H1 (cell line): ENCODE data around the gene PTCH2. TPM values are rescaled to one million over a fixed set of nuclear protein-coding genes. Genes with fewer than 3 reads are reported as not detected.

ENCODE experiments used
- CTCF ChIA-PET: fragments of 300-600 bp; sonication (Branson Sonifier 250); formaldehyde crosslinking; loops from one replicate; lab custom pipeline; 2021; ENCODE audit not compliant: partially characterized antibody; lab: Charles Lee
- POLR2A ChIA-PET: fragments of 300-600 bp; sonication (Branson Sonifier 250); formaldehyde crosslinking; loops from one replicate; lab custom pipeline; 2021; ENCODE audit warnings: inconsistent platforms; ENCODE audit not compliant: partially characterized antibody; lab: Charles Lee
- DNase-seq, 2 experiments: peaks; one replicate each; pipeline versions ENCODE4 v3.0.0 to v3.0.0-alpha.2; 2010 to 2022; ENCODE audit warnings: low spot score in 2 of 2, low read depth in 1 of 2, mixed read lengths in 1 of 2
- FAIRE-seq: peaks from 2 replicates; lab custom pipeline; 2011; peaks lifted over from hg19 to GRCh38; lab: Jason Lieb, UNC
- H2AFZ ChIP-seq: 2 replicates; pipeline ENCODE4 v1.8.1; 2012; ENCODE audit warnings: low read length, inconsistent platforms
- H2AK5ac ChIP-seq: 2 replicates; pipeline ENCODE4 v1.6.1; 2013; ENCODE audit warnings: low read depth, low read length
- H2BK120ac ChIP-seq: replicated peaks from 2 replicates; pipeline ENCODE3; 2013; ENCODE audit warnings: low read depth, low read length, inconsistent platforms
- H2BK12ac ChIP-seq: 2 replicates; pipeline ENCODE4 v1.6.1; 2013; ENCODE audit warnings: low read depth, low read length
- H2BK15ac ChIP-seq: 2 replicates; pipeline ENCODE4 v1.6.1; 2013; ENCODE audit warnings: low read length
- H2BK20ac ChIP-seq: 2 replicates; pipeline ENCODE4 v1.6.1; 2013; ENCODE audit warnings: low read length
- H2BK5ac ChIP-seq: 2 replicates; pipeline ENCODE4 v1.6.1; 2013; ENCODE audit warnings: low read depth, low read length
- H3K14ac ChIP-seq: 2 replicates; pipeline ENCODE4 v1.6.1; 2013; ENCODE audit warnings: inconsistent platforms; ENCODE audit not compliant: insufficient read length
- H3K18ac ChIP-seq: 2 replicates; pipeline ENCODE4 v1.6.1; 2013; ENCODE audit warnings: low read length; ENCODE audit errors: extremely low read depth
- H3K23ac ChIP-seq: 2 replicates; pipeline ENCODE4 v1.6.1; 2013; ENCODE audit warnings: inconsistent platforms; ENCODE audit not compliant: insufficient read length
- H3K23me2 ChIP-seq: 2 replicates; pipeline ENCODE4 v1.6.1; 2013; ENCODE audit warnings: low read depth, low read length
- H3K27ac ChIP-seq: 2 replicates; pipeline ENCODE4 v1.6.1; 2011; ENCODE audit warnings: low read depth, low read length, inconsistent platforms
- H3K27me3 ChIP-seq, 4 experiments: replicated peaks in 1 of 4; 1 replicate in 1 of 4; 2 replicates in 3 of 4; pipeline versions ENCODE4 v1.6.1 to v1.8.1; 2011 to 2013; ENCODE audit warnings: low read length in 3 of 4, mild to moderate bottlenecking in 3 of 4, inconsistent platforms in 2 of 4, mixed read lengths in 2 of 4, moderate library complexity in 1 of 4; ENCODE audit not compliant: control insufficient read depth in 3 of 4, insufficient read depth in 3 of 4; ENCODE audit errors: extremely low read depth in 1 of 4
- H3K36me3 ChIP-seq, 4 experiments: 2 replicates each; pipeline versions ENCODE4 v1.6.1 to v1.8.1; 2011 to 2013; ENCODE audit warnings: mild to moderate bottlenecking in 4 of 4, low read length in 3 of 4, moderate library complexity in 2 of 4, control low read depth in 1 of 4, inconsistent platforms in 1 of 4; ENCODE audit not compliant: insufficient read depth in 4 of 4, control insufficient read depth in 2 of 4
- H3K4ac ChIP-seq: replicated peaks from 2 replicates; pipeline ENCODE3; 2013; ENCODE audit warnings: low read length, low read depth, mixed read lengths, inconsistent platforms; ENCODE audit not compliant: insufficient read length
- H3K4me1 ChIP-seq, 4 experiments: replicated peaks in 1 of 4; 1 replicate in 1 of 4; 2 replicates in 3 of 4; pipeline versions ENCODE4 v1.6.1 to v1.8.1; 2011 to 2013; ENCODE audit warnings: low read length in 3 of 4, inconsistent platforms in 2 of 4, mixed read lengths in 1 of 4; ENCODE audit not compliant: insufficient read depth in 4 of 4, control insufficient read depth in 3 of 4
- H3K4me2 ChIP-seq, 2 experiments: 2 replicates each; pipeline versions ENCODE4 v1.6.1 to v1.8.1; 2011 to 2013; ENCODE audit warnings: low read depth in 2 of 2, low read length in 2 of 2, control low read depth in 1 of 2, inconsistent platforms in 1 of 2, mild to moderate bottlenecking in 1 of 2; ENCODE audit not compliant: insufficient read depth in 1 of 2
- H3K4me3 ChIP-seq, 4 experiments: fragments of 200-600, 300-600 bp in 1 of 4; sonication (generic), shearing (Covaris generic), sonication (Bioruptor Twin) in 1 of 4; 2 replicates each; pipeline versions ENCODE4 v1.5.1 to v1.8.1; 2011 to 2016; ENCODE audit warnings: low read length in 4 of 4, low read depth in 3 of 4, control low read depth in 2 of 4, inconsistent platforms in 2 of 4, mild to moderate bottlenecking in 2 of 4, mixed read lengths in 1 of 4, moderate library complexity in 1 of 4; ENCODE audit not compliant: insufficient read depth in 2 of 4; ENCODE audit errors: extremely low read depth in 1 of 4
- H3K56ac ChIP-seq: replicated peaks from 2 replicates; pipeline ENCODE3; 2013; ENCODE audit warnings: low read depth, mild to moderate bottlenecking, mixed read lengths, low read length, inconsistent platforms; ENCODE audit not compliant: insufficient read length
- H3K79me1 ChIP-seq: 2 replicates; pipeline ENCODE4 v1.6.1; 2013; ENCODE audit warnings: low read depth, low read length, control low read depth
- H3K79me2 ChIP-seq, 2 experiments: 2 replicates each; pipeline versions ENCODE4 v1.6.1 to v1.8.1; 2012 to 2013; ENCODE audit warnings: low read length in 2 of 2, mild to moderate bottlenecking in 2 of 2, inconsistent platforms in 1 of 2; ENCODE audit not compliant: insufficient read depth in 2 of 2, control insufficient read depth in 1 of 2
- H3K9ac ChIP-seq, 4 experiments: replicated peaks in 1 of 4; 1 replicate in 1 of 4; 2 replicates in 3 of 4; pipeline versions ENCODE4 v1.6.1 to v1.8.1; 2011 to 2013; ENCODE audit warnings: low read depth in 3 of 4, low read length in 3 of 4, control low read depth in 2 of 4, mild to moderate bottlenecking in 2 of 4, moderate library complexity in 2 of 4, inconsistent platforms in 1 of 4; ENCODE audit errors: extremely low read depth in 1 of 4
- H3K9me3 ChIP-seq, 2 experiments: 2 replicates each; pipeline versions ENCODE4 v1.6.1 to v1.8.1; 2012 to 2013; ENCODE audit warnings: mild to moderate bottlenecking in 2 of 2, moderate library complexity in 2 of 2, control low read depth in 1 of 2, inconsistent platforms in 1 of 2, low read depth in 1 of 2, low read length in 1 of 2, mixed read lengths in 1 of 2; ENCODE audit not compliant: insufficient read depth in 2 of 2
- H4K20me1 ChIP-seq, 2 experiments: replicated peaks in 1 of 2; 2 replicates each; pipeline versions ENCODE3 to v1.8.1; 2011 to 2013; ENCODE audit warnings: inconsistent platforms in 2 of 2, low read length in 2 of 2, mild to moderate bottlenecking in 1 of 2; ENCODE audit not compliant: insufficient read depth in 2 of 2, control insufficient read depth in 1 of 2
- H4K5ac ChIP-seq: 2 replicates; pipeline ENCODE4 v1.6.1; 2013; ENCODE audit warnings: low read length, low read depth, mixed read lengths, inconsistent platforms; ENCODE audit not compliant: insufficient read length
- H4K8ac ChIP-seq: 2 replicates; pipeline ENCODE4 v1.8.0; 2013; ENCODE audit warnings: mild to moderate bottlenecking, moderate library complexity, low read length, inconsistent platforms; ENCODE audit not compliant: insufficient read depth; ENCODE audit errors: extremely low read depth
- H4K91ac ChIP-seq: replicated peaks from 2 replicates; pipeline ENCODE3; 2013; ENCODE audit warnings: low read length, mixed read lengths, inconsistent platforms; ENCODE audit not compliant: insufficient read length
- ASH2L ChIP-seq: fragments of 200-600, 300-600 bp; sonication (generic); IDR thresholded peaks from one replicate; pipeline ENCODE4 v1.7.1; 2017; ENCODE audit warnings: low read length
- BRCA1 ChIP-seq: IDR thresholded peaks from 2 replicates; pipeline ENCODE4 v1.6.1; 2012; ENCODE audit warnings: low read depth, low read length, improper control_type of control experiment
- EZH2 ChIP-seq: fragments of 200-600 bp; sonication (generic); IDR thresholded peaks from 2 replicates; pipeline ENCODE4 v1.7.1; 2012; ENCODE audit warnings: low read depth, mild to moderate bottlenecking, moderate library complexity, low read length, inconsistent platforms; ENCODE audit not compliant: severe bottlenecking
- FOSL1 ChIP-seq: IDR thresholded peaks from 2 replicates; pipeline ENCODE4 v1.6.1; 2011; ENCODE audit warnings: mild to moderate bottlenecking, low read depth, low read length, moderate library complexity; ENCODE audit not compliant: insufficient read depth
- NANOG ChIP-seq: IDR thresholded peaks from 2 replicates; pipeline ENCODE4 v1.6.1; 2011; ENCODE audit warnings: low read length, low read depth, mild to moderate bottlenecking, inconsistent platforms; ENCODE audit not compliant: insufficient read depth, poor library complexity, severe bottlenecking
- POU5F1 ChIP-seq: IDR thresholded peaks from 2 replicates; pipeline ENCODE4 v1.6.1; 2011; ENCODE audit warnings: low read depth, mild to moderate bottlenecking, low read length, moderate library complexity
- RBBP5 ChIP-seq: IDR thresholded peaks from 2 replicates; pipeline ENCODE4 v1.7.1; 2012; ENCODE audit warnings: low read depth, mild to moderate bottlenecking, inconsistent platforms, low read length, moderate library complexity, borderline replicate concordance
- RNF2 ChIP-seq: fragments of 200-900, 300-1000 bp; sonication (generic); IDR thresholded peaks from 2 replicates; pipeline ENCODE4 v1.7.1; 2016; ENCODE audit warnings: borderline replicate concordance, low read depth, mild to moderate bottlenecking, antibody characterized with exemption, low read length; ENCODE audit not compliant: poor library complexity, severe bottlenecking; ENCODE audit errors: missing control alignments
- SP2 ChIP-seq: IDR thresholded peaks from 2 replicates; pipeline ENCODE4 v1.6.1; 2012; ENCODE audit warnings: mild to moderate bottlenecking, low read length, inconsistent platforms
- TCF12 ChIP-seq: IDR thresholded peaks from 2 replicates; pipeline ENCODE4 v1.6.1; 2011; ENCODE audit warnings: low read depth, mild to moderate bottlenecking, low read length
- WGBS, 2 experiments: shearing (Covaris generic) in 1 of 2; methylation state at CpG; one replicate each; pipeline versions ENCODE4 v1.1.6 to v1.1.7; 2013 to 2015; ENCODE audit warnings: low lambda C conversion rate in 2 of 2, mixed read lengths in 2 of 2, inconsistent platforms in 1 of 2, low coverage in 1 of 2, missing lambda C conversion rate in 1 of 2; ENCODE audit not compliant: insufficient replicate concordance in 2 of 2, insufficient coverage in 1 of 2, insufficient read length in 1 of 2; ENCODE audit errors: extremely low coverage in 1 of 2, missing lambda C conversion rate in 1 of 2; 5-methylcytosine and 5-hydroxymethylcytosine counted together
- polyA plus RNA-seq, 7 experiments: library from polyadenylated mRNA; depleted of rRNA in 3 of 7; stranded (reverse) in 5 of 7; unstranded in 2 of 7; fragments of >200 nt in 5 of 7; fragments of 200-250 nt in 2 of 7; gene quantifications; 1 replicate in 5 of 7; 2 replicates in 1 of 7; 4 replicates in 1 of 7; pipeline versions ENCODE4 v1.2.1 to v1.2.3, GENCODE V29; 2011 to 2013; ENCODE audit warnings: missing spikeins in 2 of 7, mixed read lengths in 2 of 7
- total RNA-seq: library from RNA; stranded (reverse); fragmentation: NEBNext Ultra II Directional; extraction: Animal tissue kit (Norgen Biotek cat#: 25700); gene quantifications from 2 replicates; pipeline ENCODE4 v1.2.1, GENCODE V29; 2021
- TF ChIP-seq, protein P1 (sequence below), 3 experiments: IDR thresholded peaks; 1 replicate in 2 of 3; 2 replicates in 1 of 3; pipeline versions ENCODE4 v1.5.1 to v1.6.1; 2011; ENCODE audit warnings: low read length in 3 of 3, mild to moderate bottlenecking in 3 of 3, inconsistent platforms in 2 of 3, low read depth in 1 of 3, moderate library complexity in 1 of 3; ENCODE audit not compliant: insufficient read depth in 1 of 3; ENCODE audit errors: control extremely low read depth in 1 of 3

The PTCH2 gene
- total and polyA plus RNA-seq, 2 of the 8 experiments (the other 6 are each of a cell fraction or from before 2014, with no cell fraction given): 0.35 to 1.2 TPM

DNA sequence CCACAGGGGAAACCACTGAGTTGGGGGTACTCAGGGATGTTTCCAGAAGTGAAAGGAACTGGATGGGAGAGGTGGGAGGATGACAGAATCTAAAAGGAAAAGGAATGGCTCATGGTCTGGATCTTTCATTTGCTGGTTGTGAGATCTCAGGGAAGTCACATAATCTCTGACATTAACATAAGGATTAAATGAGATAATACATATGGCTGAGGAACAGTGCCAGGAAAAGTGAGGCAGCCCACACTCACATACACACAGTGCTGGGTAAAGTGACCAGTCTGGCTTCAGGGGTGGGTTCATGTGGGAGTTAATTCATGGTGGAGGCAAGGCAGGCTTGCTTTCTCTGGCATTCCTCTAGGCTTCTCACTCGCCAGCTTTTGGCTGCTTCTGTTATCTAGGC is 3.9 kb upstream of the PTCH2 start:
- CTCF ChIA-PET: interaction anchor here (1.6 to 1.9 kb wide), 2 partner anchors 11 to 116 kb away, joined by 3 to 6 read pairs; partner anchors contain the start of gene RNU5D-1
- Histone ChIP-seq H2BK12ac (no peak overlapping the region), H3K27ac (no peak overlapping the region), H3K23me2 (peaks cover 6% of the 10 kb centered on the region; the same call in 1 of the 2 replicates), H2AFZ (no peak overlapping the region), H3K9me3 (no peaks in the 10 kb centered on the region), H3K4me3 (no peak overlapping the region), H2AK5ac (no peak overlapping the region), H3K27me3 (peaks cover 0 to 7% (median 4%) of the 10 kb centered on the region in 4 experiments; a peak in 3 of 7 replicates), H3K9ac (no peak overlapping the region), H3K23ac (no peak overlapping the region), H2BK20ac (no peak overlapping the region), H3K56ac (no peak overlapping the region), H3K4me1 (peaks cover 0 to 5% (median 0%) of the 10 kb centered on the region in 4 experiments; a peak in 2 of 7 replicates), H4K20me1 (no peaks in the 10 kb centered on the region), H3K79me2 (no peaks in the 10 kb centered on the region), H4K5ac (no peak overlapping the region), H2BK120ac (no peak overlapping the region), H3K79me1 (no peaks in the 10 kb centered on the region), H4K91ac (no peak overlapping the region), H3K4ac (no peak overlapping the region), H2BK5ac (no peak overlapping the region), H3K18ac (no peak overlapping the region), H4K8ac (no peak overlapping the region), H3K4me2 (no peak overlapping the region), H3K36me3 (no peaks in the 10 kb centered on the region), H2BK15ac (no peak overlapping the region), H3K14ac (no peak overlapping the region)
- DNase-seq (no peak), FAIRE-seq (no peak)
- 83% methylated on average over 1 of the region's 1 CpG; no CpG with 5 or more reads in 1 of the 2 experiments for WGBS, 2 experiments
- POLR2A ChIA-PET: interaction anchor here (2.0 to 7.9 kb wide), 2 partner anchors 26 to 139 kb away, joined by 6 to 55 read pairs; partner anchors contain the start of gene EIF2B3
- TF ChIP-seq POU5F1 (no peak), RNF2 (no peak), SP2 (no peak), TCF12 (no peak), BRCA1 (no peak), ASH2L (no peak), EZH2 (no peak), NANOG (no peak), FOSL1 (no peak), RBBP5 (no peak)
- TF ChIP-seq, protein P1, sequence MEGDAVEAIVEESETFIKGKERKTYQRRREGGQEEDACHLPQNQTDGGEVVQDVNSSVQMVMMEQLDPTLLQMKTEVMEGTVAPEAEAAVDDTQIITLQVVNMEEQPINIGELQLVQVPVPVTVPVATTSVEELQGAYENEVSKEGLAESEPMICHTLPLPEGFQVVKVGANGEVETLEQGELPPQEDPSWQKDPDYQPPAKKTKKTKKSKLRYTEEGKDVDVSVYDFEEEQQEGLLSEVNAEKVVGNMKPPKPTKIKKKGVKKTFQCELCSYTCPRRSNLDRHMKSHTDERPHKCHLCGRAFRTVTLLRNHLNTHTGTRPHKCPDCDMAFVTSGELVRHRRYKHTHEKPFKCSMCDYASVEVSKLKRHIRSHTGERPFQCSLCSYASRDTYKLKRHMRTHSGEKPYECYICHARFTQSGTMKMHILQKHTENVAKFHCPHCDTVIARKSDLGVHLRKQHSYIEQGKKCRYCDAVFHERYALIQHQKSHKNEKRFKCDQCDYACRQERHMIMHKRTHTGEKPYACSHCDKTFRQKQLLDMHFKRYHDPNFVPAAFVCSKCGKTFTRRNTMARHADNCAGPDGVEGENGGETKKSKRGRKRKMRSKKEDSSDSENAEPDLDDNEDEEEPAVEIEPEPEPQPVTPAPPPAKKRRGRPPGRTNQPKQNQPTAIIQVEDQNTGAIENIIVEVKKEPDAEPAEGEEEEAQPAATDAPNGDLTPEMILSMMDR (IDR thresholded peaks at IDR 0.05; ENCODE audit: control extremely low read depth in 1 of 3, insufficient read depth in 1 of 3, low read depth in 1 of 3, low read length in 3 of 3): no peak
